ENCODE measurements around the gene BAG1. TPM values are rescaled to one million over a fixed set of nuclear protein-coding genes. Genes with fewer than 3 reads are reported as not detected.

BAG1 gene
- total RNA-seq, 1 experiment from 2014 or later, result 51.2 TPM

DNA sequence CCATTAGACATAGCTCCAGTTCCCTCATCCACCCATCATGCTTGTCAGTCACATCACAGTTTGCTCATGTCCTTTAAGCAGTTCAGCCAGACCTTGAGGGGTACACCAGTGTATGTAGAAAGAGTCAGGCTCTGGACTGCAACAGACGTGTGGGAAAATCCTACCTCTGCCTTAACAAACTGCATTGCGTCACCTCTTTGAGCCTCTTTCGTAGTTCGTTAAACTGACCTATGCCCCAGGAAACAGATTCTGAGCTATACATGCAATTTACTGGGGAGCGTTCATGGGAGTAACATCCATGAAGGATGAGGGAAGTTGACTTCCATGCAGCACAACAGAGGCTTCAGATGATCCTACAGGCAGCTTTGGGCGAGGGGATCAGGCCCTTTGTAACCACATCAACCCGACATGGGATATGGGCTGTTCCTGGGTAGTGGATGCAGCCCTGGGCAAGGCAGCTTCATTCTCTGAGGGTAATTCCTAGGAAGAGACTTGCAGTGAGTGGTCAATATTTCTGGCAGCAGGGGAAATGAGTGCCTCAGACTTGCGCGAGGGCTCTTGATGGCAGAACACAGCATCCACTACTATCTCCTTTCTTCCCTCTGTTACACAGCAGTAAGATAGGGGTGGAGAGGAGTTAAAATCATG is 20.2 kb downstream of the BAG1 start:
- H3K27ac Mint-ChIP-seq (ENCODE audit: unreplicated experiment), result no peak overlapping the region
- Histone ChIP-seq H3K9me3 (no peaks in the 10 kb centered on the region), H3K4me1 (peaks cover 12% of the 10 kb centered on the region), H3K36me3 (ENCODE audit: control insufficient read depth, insufficient read depth, low read length) (no peaks in the 10 kb centered on the region; the same call in 1 of the 2 replicates), H3K27me3 (replicated peaks; ENCODE audit: control insufficient read depth, insufficient read depth, low read length) (no peaks in the 10 kb centered on the region), H3K4me3 (ENCODE audit: low read depth, low read length) (no peak overlapping the region)
- H3K4me1 Mint-ChIP-seq (ENCODE audit: low read depth, unreplicated experiment), result peaks cover 6% of the 10 kb centered on the region
- TF ChIP-seq, protein P1, sequence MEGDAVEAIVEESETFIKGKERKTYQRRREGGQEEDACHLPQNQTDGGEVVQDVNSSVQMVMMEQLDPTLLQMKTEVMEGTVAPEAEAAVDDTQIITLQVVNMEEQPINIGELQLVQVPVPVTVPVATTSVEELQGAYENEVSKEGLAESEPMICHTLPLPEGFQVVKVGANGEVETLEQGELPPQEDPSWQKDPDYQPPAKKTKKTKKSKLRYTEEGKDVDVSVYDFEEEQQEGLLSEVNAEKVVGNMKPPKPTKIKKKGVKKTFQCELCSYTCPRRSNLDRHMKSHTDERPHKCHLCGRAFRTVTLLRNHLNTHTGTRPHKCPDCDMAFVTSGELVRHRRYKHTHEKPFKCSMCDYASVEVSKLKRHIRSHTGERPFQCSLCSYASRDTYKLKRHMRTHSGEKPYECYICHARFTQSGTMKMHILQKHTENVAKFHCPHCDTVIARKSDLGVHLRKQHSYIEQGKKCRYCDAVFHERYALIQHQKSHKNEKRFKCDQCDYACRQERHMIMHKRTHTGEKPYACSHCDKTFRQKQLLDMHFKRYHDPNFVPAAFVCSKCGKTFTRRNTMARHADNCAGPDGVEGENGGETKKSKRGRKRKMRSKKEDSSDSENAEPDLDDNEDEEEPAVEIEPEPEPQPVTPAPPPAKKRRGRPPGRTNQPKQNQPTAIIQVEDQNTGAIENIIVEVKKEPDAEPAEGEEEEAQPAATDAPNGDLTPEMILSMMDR (IDR thresholded peaks at IDR 0.05; ENCODE audit: insufficient read depth in 1 of 2, low read depth in 1 of 2, low read length in 1 of 2, severe bottlenecking in 1 of 2, unreplicated experiment in 1 of 2), result no peak
- H3K4me3 Mint-ChIP-seq (ENCODE audit: unreplicated experiment), result no peak overlapping the region
- H3K27me3 Mint-ChIP-seq (ENCODE audit: insufficient read depth, unreplicated experiment), result no peaks in the 10 kb centered on the region
- no peaks in the 10 kb centered on the region for H3K9me3 Mint-ChIP-seq (ENCODE audit: unreplicated experiment)
- POLR2A ChIA-PET, result interaction anchor here (0.5 kb wide), 1 partner anchor 528 kb away, joined by 5 read pairs; no protein-coding TSS in a partner anchor
- intact Hi-C loops (cut with micrococcal nuclease; ENCODE audit: unreplicated experiment), result no loop called here
- H3K36me3 Mint-ChIP-seq (ENCODE audit: insufficient read depth, unreplicated experiment), result peaks cover 11% of the 10 kb centered on the region
- DNase-seq, result no peak
- BruUV-seq (replicated peaks), result no TSS peak
- CTCF ChIA-PET, result no interaction called here

DNA sequence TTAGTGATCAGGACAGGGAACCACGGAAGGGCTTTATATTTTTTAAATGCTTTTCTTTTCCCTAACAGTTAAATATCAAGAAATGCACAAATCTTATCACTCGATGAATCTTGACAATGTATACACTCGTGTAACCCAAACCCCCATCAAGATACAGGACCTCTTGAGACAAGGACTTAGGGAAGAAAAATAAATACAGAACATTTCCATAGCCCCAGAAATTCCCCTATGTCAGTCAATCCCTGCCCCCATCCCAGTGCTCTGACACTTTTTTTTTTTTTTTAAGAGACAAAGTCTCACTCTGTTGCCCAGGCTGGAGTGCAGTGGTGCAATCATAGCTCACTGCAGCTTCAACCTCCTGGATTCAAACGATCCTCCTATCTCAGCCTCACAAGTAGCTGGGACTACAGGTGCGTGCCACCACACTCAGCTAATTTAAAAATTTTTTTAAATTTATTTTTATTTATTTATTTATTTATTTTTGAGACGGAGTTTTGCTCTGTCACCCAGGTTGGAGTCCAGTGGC is 21.8 kb downstream of the BAG1 start:
- Mint-ChIP-seq H3K4me1 (ENCODE audit: low read depth, unreplicated experiment) (peaks cover 6% of the 10 kb centered on the region), H3K9me3 (ENCODE audit: unreplicated experiment) (no peaks in the 10 kb centered on the region), H3K4me3 (ENCODE audit: unreplicated experiment) (no peak overlapping the region), H3K27me3 (ENCODE audit: insufficient read depth, unreplicated experiment) (no peaks in the 10 kb centered on the region), H3K36me3 (ENCODE audit: insufficient read depth, unreplicated experiment) (peaks cover 11% of the 10 kb centered on the region), H3K27ac (ENCODE audit: unreplicated experiment) (no peak overlapping the region)
- ChIA-PET POLR2A (no interaction called here), CTCF (no interaction called here)
- Histone ChIP-seq H3K9me3 (no peaks in the 10 kb centered on the region), H3K36me3 (ENCODE audit: control insufficient read depth, insufficient read depth, low read length) (no peaks in the 10 kb centered on the region; the same call in 1 of the 2 replicates), H3K27me3 (replicated peaks; ENCODE audit: control insufficient read depth, insufficient read depth, low read length) (no peaks in the 10 kb centered on the region), H3K4me1 (peaks cover 12% of the 10 kb centered on the region), H3K4me3 (ENCODE audit: low read depth, low read length) (no peak overlapping the region)
- intact Hi-C loops (cut with micrococcal nuclease; ENCODE audit: unreplicated experiment), result no loop called here
- no TSS peak for BruUV-seq (replicated peaks)
- DNase-seq, result no peak
- TF ChIP-seq, protein P1 (IDR thresholded peaks at IDR 0.05; ENCODE audit: insufficient read depth in 1 of 2, low read depth in 1 of 2, low read length in 1 of 2, severe bottlenecking in 1 of 2, unreplicated experiment in 1 of 2), result no peak

DNA sequence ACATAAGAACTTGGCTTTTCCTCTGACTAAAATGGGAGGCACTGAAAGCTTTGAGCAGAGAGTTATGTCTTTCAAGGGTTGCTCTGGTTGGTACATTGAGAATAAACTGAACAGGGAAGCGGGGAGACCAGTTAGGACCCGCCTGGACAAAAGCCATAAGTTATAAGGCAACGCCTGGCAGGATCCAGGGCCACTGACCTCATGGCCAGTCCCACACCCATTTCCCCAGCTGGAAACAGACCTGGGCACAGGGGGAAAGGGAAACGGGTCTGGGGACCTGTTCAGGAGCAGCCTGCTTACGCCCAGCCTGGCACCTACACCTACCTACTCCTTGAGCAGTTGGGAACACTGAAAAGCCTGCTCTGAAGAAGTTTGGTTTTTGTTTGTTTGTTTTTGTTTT is 23.2 kb downstream of the BAG1 start:
- Mint-ChIP-seq H3K4me3 (ENCODE audit: unreplicated experiment) (no peak overlapping the region), H3K27ac (ENCODE audit: unreplicated experiment) (no peak overlapping the region), H3K9me3 (ENCODE audit: unreplicated experiment) (no peaks in the 10 kb centered on the region), H3K36me3 (ENCODE audit: insufficient read depth, unreplicated experiment) (peaks cover 5% of the 10 kb centered on the region), H3K4me1 (ENCODE audit: low read depth, unreplicated experiment) (peaks cover 6% of the 10 kb centered on the region), H3K27me3 (ENCODE audit: insufficient read depth, unreplicated experiment) (no peaks in the 10 kb centered on the region)
- peaks cover 12% of the 10 kb centered on the region for H3K4me1 ChIP-seq
- BruUV-seq (replicated peaks), result no TSS peak
- H3K27me3 ChIP-seq (replicated peaks; ENCODE audit: control insufficient read depth, insufficient read depth, low read length), result no peaks in the 10 kb centered on the region
- intact Hi-C loops (cut with micrococcal nuclease; ENCODE audit: unreplicated experiment), result no loop called here
- ChIA-PET POLR2A (no interaction called here), CTCF (no interaction called here)
- TF ChIP-seq, protein P1 (IDR thresholded peaks at IDR 0.05; ENCODE audit: insufficient read depth in 1 of 2, low read depth in 1 of 2, low read length in 1 of 2, severe bottlenecking in 1 of 2, unreplicated experiment in 1 of 2), result no peak
- H3K9me3 ChIP-seq, result no peaks in the 10 kb centered on the region
- no peaks in the 10 kb centered on the region; the same call in 1 of the 2 replicates for H3K36me3 ChIP-seq (ENCODE audit: control insufficient read depth, insufficient read depth, low read length)
- H3K4me3 ChIP-seq (ENCODE audit: low read depth, low read length), result no peak overlapping the region
- DNase-seq, result no peak

All from Caco-2 (cell line).